ENCODE results near the gene ME2.
"Not testable (repeated sequence)": the region's sequence is repeated elsewhere in the genome, so short reads cannot be mapped to it uniquely, and the experiment has no call there.

ME2 gene

DNA sequence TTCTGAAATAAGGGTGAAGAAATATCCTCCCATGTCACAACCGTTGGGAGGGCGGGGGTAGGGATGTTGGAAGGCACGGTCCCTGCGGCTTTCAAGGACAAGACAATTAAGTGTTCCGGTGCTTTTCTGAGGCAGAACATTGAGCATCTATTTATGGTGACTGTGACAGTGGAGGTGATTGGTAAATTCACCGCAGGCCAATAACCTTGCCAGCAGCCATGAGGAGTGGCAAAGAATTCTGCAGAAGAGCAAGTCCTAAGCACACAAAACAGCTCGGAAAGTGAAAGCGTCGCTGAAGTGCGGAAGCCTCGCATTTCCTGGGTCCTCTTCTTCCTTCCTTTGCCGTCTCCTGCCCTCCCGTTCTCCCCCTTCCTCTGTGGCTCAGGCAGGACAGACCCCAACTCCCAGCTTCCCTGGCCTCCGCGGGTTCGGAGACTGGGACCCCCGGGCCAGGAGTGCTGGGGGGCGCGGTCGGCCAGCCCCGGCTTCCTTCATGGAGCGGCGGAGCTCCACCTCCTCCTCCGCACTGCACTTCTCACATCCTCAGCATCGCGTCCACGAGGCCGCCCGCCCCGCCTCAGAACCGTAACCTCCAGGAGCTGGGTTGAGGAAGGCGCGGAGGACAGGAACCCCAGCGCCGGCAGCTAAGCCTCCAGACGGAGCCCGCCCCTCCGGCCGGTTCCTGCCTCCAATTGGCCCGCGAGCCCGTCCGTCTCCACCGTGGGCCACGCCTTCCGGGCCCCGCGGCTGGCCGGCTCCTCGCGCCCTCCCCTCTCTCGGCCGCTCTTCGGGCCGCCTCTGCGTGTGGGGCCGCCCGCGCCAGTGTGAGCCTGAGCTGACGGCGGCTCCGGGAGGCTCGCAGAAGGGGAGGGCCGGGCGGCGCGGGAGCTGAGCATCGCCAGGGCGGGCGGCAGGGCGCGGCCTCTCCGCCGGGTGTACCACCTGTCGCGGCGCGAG, at the start of gene ME2:
TSS of gene ME2 (plus strand) at position 774 of the 957 bp plus-strand sequence. CDS start 16,703 bp downstream, outside the sequence.
- peak; percentile 96 for DNase-seq (ENCODE audit: low spot score)

DNA sequence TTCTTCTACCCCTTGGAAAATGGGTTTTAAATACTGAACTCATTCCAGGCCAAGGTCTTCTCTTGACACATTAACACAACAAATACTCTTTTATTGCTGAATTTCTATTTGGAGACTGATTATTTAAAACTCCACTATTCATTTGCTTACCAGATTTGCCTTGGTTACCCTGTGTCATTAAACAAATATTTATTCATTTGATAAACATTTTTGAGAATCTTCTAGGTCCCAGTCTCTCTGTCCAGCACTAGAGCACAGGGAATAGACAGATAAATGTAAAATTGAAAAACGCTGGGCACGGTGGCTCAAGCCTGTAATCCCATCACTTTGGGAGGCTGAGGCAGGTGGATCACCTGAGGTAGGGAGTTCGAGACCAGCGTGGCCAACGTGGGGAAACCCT, 49.3 kb upstream of the ME2 start:
- DNase-seq (ENCODE audit: low spot score), result no peak

DNA sequence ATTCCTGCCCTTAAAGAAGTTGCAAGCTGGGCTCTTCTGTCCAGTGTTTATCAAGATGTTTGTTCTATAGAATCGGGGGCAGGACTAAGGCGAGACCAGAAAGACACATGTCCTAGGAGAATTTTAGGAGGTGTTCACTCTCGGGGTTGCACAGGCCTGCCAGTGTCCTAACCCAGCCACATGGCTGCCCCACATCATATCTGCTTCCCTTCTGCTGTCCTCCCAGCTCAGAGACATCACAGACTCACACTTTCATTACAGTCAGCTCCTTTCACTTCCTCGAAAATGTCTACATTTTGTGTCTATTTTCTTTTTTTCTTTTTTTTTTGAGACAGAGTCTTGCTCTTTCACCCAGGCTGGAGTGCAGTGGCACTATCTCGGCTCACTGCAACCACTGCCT, 48.4 kb upstream of the ME2 start:
- DNase-seq (ENCODE audit: low spot score), result no peak

DNA sequence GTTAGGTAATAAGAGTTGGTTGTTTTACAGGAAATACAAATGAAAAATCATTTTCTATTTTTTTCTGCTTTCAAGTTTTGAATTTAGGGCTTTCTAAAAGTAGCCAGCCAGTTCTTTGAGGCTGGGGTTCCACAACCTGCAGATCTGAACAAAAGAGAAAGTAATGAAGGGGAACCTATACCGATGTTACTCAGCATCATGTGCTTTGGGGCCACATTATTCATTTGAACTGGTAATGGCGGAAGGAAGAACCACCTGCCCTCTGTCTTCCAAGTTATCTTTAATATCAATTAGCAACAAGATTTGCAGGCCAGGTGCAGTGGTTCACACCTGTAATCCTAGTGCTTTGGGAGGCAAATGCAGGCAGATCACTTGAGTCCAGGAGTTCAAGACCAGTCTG, 46.2 kb upstream of the ME2 start:
- no peak for DNase-seq (ENCODE audit: low spot score)

- DNase-seq (ENCODE audit: low spot score), result not testable (repeated sequence)
Measured at GRCh38 chr18:50833496-50833895, 45.4 kb upstream of the ME2 start.

DNA sequence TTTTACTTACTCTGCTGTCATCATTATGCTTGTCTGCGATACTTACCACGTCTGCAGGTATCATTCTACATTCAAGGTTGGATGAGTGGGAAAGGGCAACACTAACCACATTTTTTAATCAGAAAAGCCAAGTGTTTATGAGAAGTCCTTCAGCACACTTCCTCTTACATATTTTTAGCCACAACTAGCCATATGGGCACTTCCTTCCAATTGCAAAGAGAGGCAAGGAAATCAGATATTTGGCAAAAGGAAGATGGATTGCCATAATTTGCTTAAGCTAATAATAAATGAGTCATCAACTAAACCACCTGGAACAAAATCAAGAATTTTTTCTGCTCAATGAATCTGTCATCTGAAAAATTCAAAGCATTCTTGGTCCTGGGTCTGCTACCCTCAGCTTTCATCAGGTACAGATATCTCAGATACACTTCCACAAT, 42.4 kb upstream of the ME2 start:
- peak; percentile 19 for DNase-seq (ENCODE audit: low spot score)

DNA sequence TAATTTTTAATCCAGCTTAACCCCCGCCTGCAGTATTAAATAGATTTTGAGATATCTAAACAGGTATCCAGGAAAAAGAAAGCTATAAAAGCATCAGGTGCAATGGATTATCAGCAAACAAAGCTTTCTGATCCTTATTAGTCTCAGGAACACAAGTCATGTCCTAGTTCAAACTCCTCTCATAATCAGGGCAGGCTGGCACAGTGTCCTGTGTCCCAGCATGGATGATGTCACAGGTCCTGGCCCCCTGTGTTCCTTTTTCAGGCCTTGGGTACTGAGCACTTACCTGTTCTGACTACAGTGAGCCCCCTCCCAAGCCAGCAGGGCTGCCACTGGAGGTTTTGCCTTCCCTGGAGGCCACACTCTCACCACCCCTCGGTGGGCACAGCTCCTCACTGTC, 39.6 kb upstream of the ME2 start:
- DNase-seq (ENCODE audit: low spot score), result no peak

DNA sequence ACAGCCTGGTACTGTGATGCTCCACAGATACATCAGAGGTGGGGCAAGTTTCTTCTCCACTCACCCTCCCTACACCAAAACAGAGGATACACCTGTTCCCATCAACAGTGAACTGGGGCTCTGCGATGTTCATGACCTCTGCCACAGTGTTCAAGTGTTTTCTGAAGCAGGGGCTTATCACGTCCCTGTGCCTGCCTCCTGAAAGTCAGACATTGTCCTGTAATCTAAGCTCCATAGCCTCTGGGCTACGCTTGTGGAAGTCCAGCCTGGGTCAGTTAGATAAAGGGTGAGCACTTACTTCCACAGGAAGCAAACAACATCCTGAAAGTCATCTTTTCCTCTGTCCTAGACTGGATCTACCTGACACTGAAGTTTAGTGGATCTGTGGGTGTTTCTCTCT, 38.9 kb upstream of the ME2 start:
- no peak for DNase-seq (ENCODE audit: low spot score)

- no peak for DNase-seq (ENCODE audit: low spot score)
Measured at GRCh38 chr18:50842846-50843245, 36.1 kb upstream of the ME2 start.

GRCh38 chr18:50844554-50844953, 34.4 kb upstream of the ME2 start:
- no peak for DNase-seq (ENCODE audit: low spot score)

GRCh38 chr18:50844960-50845359, 34.0 kb upstream of the ME2 start:
- DNase-seq (ENCODE audit: low spot score), result no peak

GRCh38 chr18:50847192-50847591, 31.7 kb upstream of the ME2 start:
- DNase-seq (ENCODE audit: low spot score), result no peak

DNA sequence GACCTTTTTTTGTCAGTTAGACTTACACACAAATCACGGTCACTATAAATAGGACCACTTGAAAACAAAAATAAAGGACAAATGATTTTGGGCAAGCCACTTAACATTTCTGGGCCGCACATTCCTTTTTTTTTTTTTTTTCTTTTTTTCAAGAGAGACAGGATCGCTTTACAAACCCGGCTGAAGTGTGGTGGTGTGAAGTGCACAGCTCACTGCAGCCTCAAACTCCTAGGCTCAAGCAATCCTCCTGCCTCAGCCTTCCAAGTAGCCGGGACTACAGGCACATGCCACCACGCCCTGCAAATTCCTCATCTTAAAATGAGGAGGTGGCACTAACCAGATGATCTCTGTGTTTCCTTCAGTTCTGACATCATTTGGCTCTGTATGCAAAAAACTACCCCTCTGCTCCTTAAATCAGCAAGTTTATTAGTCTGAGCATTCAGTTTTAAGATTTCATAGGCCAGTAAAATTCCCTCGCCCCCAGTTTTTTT, 30.8 kb upstream of the ME2 start:
- DNase-seq (ENCODE audit: low spot score), result no peak

DNA sequence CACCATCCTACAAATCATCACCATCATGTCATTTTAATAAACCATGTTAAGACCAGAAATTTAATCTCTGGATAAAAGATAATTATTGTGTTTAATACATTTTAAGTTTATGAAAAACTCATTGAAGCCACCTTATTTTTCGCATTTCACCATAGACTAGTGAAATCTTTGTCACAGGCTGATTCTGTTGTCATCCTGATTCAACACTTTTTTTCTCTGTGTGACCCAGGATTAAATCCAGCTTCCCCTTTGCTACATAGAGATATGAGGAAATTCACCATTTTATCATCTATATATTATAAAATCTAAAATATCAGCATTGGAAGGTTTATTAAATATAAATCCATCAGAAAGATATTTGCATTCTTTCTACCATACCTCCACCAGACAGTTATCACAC, 29.9 kb upstream of the ME2 start:
- no peak for DNase-seq (ENCODE audit: low spot score)

GRCh38 chr18:50849419-50849821, 29.5 kb upstream of the ME2 start:
- DNase-seq (ENCODE audit: low spot score), result no peak

DNA sequence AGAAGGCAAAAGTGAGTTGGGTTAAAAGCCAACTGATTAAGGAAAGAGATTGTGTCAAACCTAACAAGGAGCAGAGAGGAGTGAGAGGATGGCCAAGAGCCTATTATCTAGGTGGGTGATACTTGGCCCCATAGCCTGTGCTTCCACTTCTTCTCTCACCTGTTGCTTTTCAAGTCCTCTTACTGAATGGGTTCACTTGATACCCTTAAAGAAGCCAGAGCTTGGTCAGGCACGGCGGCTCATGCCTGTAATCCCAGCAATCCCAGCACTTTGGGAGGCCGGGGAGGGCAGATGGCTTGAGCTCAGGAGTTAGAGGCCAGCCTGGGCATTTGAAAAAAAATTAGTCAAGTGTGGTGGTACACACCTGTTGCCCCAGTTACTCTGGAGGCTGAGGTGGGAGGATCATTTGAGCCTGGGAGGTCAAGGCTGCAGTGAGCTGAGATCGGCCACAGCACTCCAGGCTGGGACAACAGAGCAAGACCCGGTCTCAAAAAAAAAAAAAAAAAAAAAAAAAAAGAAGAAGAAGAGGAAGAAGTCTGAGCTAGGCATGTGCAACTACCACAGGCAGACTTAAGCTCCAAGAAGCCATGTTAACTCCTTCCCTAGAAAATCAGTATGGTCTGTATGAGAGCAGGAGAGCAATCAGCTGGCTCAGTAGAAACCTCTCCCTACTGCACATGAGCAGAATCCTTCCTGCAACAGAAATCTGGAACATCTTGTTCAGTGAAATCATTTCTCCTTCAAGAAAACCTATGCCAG, 28.4 kb upstream of the ME2 start:
- no peak for DNase-seq (ENCODE audit: low spot score)

DNA sequence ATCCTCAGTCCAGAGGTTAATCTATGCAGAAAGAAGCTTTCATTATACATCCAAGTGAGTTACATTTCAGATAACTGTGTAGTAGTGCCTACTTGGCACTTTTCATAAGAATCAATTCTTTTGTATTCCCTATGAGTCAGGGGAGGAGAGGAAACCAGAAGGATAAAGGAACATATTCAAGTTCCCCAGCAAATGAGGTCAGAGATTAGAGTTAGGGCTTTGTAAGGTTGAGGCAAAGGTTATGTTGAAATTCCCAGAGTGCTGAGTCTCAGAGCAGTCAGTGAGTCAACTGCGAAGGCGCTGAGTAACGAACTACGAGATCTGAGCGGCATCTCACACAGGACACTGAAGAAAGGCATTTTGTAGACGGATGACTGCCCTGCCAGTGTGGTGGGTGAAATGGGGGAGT, 25.1 kb upstream of the ME2 start:
- no peak for DNase-seq (ENCODE audit: low spot score)

- DNase-seq (ENCODE audit: low spot score), result no peak
Measured at GRCh38 chr18:50855976-50856757, 22.8 kb upstream of the ME2 start.

DNA sequence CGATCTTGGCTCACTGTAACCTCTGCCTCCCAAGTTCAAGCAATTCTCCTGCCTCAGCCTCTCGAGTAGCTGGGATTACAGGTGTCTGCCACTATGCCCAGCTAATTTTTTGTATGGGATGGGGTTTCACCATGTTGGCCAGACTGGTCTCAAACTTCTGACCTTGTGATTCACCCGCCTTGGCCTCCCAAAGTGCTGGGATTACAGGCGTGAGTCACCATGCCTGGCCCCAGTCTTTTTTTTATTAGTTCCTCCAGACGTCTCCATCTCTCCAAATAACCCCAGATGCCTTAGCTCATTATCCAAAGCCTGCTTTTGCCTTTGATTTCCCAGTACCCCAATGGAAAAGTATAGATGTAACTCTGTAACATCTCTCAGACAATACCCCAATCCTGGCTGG, 21.8 kb upstream of the ME2 start:
- DNase-seq (ENCODE audit: low spot score), result not testable (repeated sequence)

- no peak for DNase-seq (ENCODE audit: low spot score)
Measured at GRCh38 chr18:50857694-50858093, 21.2 kb upstream of the ME2 start.

- DNase-seq (ENCODE audit: low spot score), result no peak
Measured at GRCh38 chr18:50859793-50860555, 18.9 kb upstream of the ME2 start.
